Stimulated activated CD4-positive, alpha-beta T cell treated with anti-CD3 and anti-CD28 coated beads, Interleukin-15, amount 100 ng/mL, for 24 hours (primary cell): ENCODE data around the gene DIS3L2.

Experiments used
- DNase-seq: peaks from one replicate; pipeline ENCODE4 v3.0.0-alpha.2; 2020

The DIS3L2 gene, protein sequence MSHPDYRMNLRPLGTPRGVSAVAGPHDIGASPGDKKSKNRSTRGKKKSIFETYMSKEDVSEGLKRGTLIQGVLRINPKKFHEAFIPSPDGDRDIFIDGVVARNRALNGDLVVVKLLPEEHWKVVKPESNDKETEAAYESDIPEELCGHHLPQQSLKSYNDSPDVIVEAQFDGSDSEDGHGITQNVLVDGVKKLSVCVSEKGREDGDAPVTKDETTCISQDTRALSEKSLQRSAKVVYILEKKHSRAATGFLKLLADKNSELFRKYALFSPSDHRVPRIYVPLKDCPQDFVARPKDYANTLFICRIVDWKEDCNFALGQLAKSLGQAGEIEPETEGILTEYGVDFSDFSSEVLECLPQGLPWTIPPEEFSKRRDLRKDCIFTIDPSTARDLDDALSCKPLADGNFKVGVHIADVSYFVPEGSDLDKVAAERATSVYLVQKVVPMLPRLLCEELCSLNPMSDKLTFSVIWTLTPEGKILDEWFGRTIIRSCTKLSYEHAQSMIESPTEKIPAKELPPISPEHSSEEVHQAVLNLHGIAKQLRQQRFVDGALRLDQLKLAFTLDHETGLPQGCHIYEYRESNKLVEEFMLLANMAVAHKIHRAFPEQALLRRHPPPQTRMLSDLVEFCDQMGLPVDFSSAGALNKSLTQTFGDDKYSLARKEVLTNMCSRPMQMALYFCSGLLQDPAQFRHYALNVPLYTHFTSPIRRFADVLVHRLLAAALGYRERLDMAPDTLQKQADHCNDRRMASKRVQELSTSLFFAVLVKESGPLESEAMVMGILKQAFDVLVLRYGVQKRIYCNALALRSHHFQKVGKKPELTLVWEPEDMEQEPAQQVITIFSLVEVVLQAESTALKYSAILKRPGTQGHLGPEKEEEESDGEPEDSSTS

DNA sequence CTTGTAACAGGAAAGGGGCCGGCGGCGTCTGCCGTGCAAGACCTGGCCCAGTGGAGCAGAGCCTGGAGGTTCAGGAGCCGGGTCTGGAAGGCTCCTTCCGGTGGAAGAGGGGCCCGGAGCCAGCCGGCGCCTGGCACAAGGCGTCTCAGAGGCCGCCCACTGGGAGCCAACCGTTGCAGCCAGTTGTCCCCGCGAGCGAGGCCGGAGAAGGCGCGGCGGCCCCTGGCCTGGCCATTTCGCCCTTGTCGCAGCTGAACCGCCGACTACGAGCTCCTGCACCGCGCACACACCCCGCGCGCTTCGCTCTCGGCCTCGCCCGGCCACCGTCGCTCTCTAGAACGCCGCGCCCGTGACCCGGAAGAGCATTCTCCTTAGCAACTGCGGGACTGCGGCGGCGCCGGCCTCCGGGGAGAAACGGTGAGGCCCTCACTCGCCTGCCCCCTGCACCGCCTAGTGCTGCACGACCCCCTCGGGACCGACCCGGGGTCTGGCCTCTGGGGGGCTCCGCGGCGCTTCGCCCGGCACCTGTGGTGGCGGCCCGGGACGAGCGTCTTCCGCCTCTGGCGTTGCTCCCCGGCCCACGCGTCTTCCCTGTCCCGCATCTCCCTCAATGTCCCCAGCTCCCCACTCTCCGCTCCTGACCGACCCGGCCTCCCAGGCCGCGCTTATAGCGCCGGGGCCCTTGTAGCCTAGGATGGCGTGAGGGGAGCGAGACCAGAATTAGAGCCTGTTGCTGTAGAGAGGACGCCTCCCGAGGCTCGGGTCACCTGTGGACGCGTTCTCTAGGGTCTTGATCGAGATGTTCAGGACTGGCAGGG is at the start of gene DIS3L2:
TSS of gene DIS3L2 (plus strand) at position 365 of the 818 bp plus-strand sequence. CDS start 53,215 bp downstream, outside the sequence.
- DNase-seq: peak; percentile 86

DNA sequence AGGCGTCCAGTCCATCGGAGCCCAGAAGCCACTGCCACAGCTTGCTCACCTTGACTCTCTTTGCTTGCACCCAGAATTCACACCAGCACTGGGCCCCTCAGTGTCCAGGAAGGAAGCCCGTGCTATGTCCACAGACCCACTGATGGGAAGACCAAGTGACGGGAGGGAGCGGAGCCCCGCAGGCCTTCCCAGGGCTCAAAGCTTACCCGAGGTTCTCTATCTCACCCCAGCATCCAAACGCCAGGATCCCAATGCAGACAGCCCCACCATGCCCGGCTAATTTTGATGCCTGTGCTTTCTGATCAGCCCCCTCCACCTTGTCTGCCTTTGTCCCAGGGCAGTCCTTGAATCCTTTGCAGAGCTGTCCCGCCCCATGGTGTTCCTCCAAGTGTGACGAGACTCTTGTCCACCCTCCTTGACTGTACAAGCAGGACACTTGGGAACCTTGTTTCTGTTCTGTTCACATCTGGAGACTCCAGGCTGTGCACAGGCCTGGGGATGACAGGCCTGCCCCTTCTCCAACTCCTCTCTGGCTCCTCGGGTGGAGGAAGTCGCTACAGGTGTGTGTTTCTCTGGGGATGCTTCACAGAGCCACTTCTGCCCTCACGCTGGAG is 47.3 kb upstream of the DIS3L2 start:
- DNase-seq: no peak

DNA sequence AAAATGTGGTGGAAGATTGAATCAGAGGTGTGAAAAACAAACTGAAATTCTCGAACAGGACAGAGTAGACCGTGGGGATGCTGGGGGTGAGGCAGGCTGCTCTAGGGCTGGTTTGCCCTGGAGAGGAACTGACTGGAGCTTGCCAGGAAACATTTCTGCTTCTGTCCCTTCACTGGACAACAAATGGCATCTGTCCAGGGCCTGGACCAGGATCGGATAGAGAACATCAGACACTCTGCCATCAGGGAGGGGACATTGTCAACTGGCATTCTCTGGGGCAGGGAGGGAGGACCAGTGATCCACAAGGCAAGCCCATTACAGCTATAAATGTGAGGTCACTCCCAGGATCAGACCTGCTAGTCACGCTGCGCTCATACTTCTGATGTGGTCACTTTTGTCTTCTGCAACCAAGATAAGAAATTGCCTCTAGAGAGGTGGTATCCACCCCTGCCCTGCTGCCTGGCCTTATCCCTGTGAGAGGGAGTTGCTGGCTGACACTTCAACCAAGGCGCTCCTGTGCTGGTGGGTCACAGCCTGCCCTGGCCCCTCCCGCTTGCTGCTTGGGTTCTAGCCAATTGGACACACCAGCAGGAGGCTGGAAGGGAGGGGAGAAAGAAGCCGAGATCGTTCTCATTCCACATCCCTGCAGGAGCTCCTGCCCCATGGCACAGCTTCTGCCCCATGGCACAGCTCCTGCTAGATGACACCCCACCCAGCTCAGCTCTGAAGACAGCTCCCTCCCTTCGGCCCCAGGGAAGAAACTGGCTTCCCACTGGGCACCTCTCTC is 44.0 kb upstream of the DIS3L2 start:
- no peak for DNase-seq

DNA sequence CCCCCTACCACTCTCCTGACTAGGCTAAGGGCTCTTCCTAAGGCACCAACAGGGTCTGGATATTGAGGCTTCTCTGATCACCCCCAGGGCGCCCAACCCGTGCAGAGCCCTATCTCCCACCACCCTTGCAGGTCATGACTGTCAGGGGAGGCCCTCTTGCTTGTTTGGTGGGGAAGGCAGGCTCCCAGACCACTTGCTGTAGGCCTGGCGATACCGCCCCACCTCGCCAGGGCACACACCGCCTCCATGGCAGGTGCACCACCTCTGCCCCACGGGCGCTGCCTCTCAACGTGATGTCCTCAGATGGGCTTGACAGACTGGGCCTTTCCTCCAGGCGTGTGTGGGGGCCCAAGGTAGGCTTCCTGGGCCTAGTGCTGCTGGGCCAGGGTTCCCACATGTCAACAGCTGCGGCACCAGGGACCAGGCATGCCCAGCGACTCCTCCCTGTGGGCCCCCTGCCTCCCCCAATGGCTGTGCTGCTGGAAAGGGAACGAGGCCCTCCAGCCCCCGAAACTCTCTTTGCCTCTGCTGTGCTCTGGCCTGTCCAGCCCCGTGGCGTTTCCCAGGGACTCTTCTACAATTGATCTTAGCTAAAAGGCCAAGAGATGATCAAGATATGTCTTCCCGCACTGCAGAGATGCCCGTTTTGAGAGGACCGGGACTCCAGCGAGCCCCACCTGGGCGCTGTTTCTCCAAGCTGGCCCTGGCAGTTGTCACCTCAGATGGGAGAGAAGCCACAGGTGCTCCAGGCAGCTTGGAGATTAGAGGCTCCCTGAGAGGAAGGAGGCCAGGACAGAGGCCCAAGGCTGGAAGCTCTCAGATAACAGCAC is 42.8 kb upstream of the DIS3L2 start:
- no peak for DNase-seq

DNA sequence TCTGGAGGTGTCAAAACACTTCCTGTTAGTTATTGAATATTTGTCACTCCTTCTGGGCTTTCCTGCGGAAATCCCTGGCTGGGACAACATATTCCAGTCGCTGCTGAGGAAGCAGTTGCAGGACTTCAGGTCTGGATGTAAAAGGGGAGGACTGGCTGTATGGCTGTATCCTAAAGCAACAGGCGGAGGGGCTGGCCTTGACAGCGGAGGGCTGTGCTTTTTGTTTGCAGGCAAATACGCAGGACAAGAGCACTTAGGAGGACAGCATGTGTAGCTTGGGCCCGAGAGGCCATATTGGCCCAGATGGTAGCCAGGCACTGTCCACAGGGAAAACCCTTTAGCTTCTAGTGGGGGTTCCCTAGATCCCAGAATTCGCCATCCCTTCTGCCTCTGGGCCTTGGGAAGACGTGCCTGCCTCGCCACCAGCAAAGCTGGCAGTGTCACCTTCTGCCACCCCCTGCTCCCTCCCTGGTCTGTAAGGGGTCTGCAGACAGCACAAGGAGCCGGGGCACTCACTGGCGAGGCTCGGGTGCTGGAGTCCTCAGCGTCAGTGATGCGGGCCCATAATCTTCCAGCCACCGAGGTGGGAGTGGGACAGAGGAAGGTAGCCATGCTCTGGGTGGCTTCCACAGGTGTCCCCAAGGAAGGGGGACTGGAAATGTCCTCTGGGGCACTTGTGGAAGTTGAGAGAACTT is 42.0 kb upstream of the DIS3L2 start:
- DNase-seq: no peak

DNA sequence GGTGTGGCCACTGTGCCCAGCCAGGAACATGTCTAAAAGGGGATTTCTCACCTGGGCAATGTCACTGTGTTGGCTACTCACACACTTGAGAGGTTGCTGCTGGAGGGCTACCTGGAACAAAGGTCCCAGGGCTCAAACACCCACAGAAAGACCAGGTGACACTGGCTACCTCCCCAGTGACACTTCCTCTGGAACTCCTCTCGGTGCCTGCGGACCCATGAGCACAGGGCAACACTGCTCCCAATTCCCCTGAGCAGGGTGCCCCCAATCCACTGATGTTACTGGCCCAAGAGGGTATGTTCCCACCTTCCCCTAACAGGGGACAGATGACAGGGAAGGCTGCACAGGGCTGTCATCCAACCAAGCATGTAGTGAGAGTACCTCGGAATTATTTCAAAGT is 41.1 kb upstream of the DIS3L2 start:
- no peak for DNase-seq

DNA sequence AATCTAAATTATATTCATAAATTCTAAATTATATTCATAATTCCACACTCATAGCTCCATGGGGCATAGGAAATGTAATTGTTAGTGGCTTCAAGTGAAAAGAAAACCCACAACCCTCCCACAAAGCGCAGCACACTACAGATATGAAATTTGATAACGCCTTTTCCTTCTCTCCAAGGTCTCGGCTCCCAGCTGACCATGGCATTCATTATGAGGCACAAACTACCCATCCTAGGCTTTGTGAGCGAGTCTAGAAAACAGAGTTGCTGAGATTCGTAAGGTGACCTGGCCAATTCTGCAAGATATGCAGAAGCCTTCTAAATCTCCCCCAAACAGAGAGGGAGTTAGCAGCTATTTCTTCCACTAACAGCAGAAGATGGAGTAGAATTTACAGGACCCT is 40.7 kb upstream of the DIS3L2 start:
- DNase-seq: no peak

DNA sequence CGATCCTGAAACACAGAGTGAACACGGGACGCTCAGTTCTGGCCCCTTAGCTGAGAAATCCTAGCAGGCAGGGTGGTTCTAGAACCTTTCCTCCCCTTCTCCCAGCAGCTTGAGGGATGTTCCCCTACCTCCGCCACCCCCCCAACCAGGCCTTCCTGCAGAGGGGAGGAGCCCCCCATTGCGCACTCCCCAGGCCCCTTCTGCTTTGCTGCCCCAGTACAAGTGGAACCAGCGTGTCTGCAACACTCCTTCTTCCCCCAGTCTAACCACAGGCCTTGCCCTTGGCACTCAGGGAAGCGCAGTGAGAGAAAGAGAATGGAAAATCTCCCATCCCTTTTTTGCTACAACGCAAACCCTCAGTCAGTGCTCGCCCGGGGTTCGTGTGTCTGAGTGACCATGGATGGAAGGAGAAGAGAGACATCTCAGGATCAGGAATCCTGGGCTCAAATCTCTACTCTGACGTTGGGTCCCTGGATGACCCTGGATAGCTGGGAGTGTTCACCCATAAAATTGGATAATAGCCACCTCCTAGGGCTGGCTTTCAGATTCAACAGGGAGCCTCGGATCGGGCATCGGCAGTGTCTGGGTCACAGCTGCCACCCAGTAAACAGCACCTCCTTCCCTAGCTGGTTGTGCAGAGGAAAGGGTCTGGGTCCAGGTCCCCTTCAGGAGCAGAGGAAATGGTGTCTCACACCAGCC is 39.1 kb upstream of the DIS3L2 start:
- no peak for DNase-seq

DNA sequence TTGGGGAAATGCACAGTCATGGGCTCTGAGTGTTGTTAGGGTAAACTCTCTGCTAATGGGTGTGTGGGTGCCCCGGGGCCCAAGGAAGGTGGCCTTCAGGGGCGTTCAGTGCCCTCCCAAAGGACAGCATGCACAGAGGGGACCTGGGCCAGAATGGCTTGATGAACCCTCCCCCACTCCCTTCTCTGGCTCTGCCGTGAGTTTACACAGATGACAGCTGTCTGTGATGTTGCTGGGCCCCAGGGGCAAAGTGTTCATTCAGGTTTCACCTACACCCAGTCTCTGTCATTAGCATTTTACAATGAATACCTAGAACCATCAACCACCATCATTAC is 38.5 kb upstream of the DIS3L2 start:
- no peak for DNase-seq

DNA sequence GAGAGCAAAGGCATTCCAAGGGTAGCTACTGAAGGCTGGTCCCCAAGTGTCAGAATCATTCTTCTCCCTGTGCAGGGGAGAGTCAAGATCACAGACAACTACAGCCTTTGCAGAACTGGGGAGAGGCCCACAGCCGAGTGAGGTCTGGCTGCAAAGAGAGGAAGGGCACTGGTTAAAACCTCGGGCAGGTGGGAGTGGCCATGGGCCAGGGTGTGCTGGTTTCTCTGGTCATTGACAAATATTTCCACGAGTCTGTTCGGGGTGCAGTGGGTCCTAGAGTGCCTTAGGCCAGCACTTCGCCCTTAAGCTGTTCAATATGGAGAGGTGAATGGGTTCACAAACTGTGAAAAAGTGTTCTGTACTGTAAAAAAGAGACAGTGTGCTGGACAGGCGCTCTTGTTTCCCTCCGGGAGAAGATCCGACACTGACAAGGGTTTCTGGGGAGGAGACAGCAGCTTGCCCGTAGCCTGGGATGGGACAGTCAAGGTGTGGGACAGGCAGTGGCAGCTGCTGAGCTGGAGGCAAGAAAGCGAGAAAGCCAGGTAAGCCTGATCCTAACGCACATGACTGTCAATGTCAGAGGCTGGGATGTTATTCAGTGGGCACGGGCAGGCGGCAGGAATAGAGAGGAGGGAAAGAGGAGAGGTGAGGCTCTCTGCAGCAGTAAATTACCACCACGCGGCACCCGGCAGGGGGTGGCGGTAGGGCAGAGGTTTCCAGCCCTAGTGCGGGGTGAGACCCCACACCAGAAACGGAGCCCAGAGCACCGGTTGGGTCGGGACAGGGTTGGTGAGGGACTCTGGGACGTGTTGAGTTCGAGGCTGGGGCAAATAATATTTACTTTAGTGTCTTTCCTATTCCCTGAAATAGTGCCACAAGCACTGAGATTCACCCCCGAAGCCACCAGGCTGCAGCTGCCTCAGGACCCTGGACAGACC is 37.3 kb upstream of the DIS3L2 start:
- DNase-seq: no peak

DNA sequence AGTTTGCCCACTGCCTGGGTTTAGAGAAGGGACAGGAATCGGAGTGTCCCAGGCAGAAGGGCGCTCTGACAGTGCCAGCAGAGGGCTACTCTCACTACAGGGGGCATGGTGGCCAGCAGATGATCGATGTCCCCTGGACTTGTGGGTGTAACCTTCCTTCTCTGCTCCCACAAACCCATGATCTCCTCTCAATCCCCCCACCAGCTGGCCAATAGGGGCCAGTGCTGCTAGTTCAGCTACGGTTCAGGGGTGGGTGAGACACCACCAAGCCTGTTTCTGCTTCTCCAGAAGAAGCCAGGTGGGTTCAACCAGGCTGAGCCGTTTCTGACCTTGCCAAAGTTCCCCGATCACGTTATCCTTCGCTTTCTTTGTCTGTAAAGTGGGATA is 36.6 kb upstream of the DIS3L2 start:
- no peak for DNase-seq

DNA sequence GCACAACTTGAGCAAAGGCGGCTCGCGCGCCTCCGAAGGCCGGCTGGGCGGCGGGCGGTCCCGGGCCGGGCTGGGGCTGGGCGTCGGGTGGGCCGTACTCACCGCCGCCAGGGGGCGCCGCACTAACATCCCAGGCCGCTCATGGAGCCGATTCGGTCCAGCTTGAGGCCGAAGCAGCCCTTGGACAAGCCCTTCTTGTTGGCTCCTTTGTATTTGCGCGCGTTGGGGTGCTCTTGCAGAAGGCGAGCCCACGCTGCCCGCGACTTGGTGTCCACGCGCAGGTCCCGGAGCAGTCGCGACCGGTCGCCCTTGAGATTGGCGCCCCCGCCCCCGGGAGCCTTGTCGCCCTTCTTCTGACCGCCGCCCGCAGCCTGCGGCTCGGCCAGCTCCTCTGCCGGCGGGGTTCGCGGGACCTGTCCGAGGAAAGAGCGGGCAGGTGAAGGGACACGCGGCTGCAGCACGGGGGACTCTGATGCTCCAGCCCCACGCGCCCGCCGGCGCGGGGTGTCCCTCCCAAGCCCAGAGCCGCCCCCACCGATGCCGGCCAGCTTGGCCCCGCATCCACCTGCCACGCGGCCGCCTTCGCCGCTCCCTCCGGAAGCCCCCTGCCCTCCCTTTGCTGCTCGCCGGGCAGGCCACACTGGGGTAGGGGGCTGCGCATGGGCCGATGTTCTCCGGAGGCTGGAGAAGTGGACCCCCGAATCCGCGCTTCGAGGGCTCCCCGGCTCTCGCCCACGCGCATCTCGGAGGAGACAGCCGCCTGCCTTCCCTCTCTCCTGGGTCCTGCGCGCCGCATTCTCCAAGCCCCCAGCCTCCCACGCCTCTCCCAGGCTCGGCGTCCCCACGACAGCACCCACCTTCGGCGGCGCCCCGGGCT is 36.0 kb upstream of the DIS3L2 start:
- DNase-seq: peak; percentile 81

DNA sequence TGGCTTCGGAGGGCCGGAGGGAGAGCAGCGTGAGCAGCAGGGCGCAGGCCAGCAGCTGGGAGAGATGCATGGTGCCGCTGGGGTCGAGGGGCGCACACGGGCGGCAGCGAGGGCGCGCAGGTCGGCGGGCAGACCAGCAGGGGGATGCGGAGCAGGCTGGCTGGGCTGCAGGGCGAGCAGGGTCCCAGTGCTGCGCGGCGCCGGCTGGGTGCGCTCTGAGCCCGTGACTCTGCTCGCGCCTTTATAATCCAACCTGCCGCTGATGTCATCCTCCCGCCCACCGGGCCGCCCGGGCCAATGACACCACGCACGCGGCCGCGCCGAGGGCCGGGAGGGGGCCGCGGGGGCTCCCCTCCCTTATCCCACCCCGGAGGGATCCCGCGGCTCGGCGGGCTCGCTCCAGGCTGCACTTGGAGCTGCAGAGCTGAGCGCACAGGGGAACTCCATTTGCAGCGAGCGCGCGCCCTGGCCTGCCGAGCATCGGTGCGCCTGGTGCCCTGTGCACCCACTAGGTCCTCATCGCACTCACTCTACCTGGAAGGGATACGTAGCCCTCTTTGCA is 35.3 kb upstream of the DIS3L2 start, which contains the start of gene NPPC:
TSS of gene NPPC (minus strand) at position 217 of the 562 bp plus-strand sequence. CDS start at position 70, 147 bp downstream.
- peak; percentile 89 for DNase-seq

DNA sequence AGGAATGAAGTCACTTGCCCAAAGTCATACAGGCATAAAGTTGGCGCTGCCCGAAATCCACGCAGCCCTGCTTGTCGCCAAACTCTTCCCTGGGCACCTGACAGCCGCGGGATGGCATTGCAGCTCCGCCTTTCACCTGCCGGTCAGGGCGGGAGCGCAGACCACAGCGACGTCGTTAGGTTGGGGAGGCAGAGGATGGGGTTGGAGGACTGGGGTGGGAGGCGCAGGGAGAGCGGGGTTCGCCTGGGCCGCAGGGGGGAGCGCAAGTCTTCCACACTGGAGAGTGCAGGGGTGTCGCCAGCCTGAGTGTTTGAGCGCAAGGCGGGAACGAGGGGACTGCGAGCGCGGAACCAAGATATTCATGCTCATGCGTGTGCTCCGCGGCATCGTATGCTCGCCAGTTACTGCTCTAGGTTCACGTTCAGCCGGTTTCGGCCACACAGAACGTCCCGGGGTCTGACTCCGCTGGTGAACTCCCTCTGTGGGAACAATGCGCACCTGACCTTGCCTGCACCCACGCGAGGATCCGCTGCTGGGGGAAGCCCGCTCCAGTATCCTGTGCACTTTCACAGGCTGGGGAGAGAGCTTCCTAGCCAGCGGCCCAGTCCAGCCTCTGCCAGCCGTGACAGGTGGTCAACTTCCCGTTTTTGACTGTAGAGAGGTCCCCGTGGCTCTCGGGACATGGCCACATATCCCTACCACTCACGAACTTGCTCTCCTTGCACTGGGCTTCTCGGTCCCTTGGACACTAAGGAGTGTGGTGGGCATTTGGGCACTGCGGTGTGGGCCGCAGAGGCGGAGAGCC is 34.5 kb upstream of the DIS3L2 start:
- DNase-seq: peak; percentile 54

DNA sequence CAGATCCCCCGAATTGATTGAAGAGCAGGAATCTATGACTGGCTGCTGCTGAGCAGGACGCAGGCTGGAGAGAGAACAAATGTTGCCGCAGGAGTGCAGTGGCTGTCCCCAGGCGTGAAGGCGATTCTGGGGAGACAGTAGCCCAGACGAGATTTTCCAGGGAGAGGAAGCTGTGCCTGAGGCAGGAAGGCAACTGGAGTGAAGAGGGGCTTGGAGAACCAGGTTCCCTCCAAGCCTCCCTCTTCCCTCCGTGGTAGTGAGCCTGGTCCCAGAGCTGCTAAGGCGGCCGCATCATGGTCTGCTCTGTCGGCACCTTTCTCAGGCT is 34.0 kb upstream of the DIS3L2 start:
- DNase-seq: no peak

DNA sequence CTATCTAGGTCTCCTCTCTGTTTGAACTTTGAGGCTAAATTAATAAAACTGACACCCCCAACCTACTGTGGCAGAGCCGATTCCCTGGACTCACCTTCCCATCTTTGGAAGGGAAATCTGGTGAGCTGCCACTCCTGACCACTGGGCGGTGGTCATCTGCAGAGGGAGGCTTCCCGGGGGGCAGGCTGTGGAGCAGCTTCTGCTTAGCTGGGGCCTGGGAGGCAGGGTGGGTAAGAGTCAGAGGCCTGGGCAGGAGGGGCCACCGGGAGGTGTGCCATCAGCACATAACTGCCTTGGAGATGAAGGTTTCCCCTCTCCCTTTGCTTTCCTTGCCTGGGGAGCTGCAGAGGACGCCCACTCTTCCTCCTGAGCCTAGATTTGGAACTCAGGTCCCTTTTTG is 33.0 kb upstream of the DIS3L2 start:
- DNase-seq: no peak
